Measurements from ENCODE around the gene ROR1.

ROR1 gene

DNA sequence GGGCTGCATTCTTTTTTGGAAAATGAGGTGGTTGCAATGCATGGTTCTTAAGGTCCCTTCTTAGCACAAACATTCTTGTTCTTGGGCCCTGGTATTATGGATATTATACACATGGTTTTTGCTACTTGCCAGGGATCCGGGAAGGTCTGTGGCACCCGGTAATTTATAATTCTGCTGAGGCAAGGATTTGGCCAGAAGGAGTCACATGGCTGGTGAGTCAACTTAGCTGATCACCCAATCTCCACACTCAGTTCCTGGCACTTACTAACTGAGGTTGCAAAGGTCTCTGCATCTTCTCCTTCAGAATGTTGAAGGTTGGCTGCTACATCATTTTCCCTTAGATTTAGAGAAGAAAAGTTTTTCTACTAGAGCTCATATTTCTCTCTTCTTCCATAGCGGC lies 112.5 kb downstream of the ROR1 start:
- H3K27ac Mint-ChIP-seq = peak overlapping the region in 2 of 3 experiments; percentile 29 to 70
- H3K36me3 Mint-ChIP-seq (ENCODE audit: low read depth) = peaks cover 21% of the 10 kb centered on the region
- no peak overlapping the region for H3K4me3 Mint-ChIP-seq
- H3K9me3 Mint-ChIP-seq = no peaks in the 10 kb centered on the region
- peaks cover 39% of the 10 kb centered on the region for H3K4me1 Mint-ChIP-seq
- TF ChIP-seq, protein P1, sequence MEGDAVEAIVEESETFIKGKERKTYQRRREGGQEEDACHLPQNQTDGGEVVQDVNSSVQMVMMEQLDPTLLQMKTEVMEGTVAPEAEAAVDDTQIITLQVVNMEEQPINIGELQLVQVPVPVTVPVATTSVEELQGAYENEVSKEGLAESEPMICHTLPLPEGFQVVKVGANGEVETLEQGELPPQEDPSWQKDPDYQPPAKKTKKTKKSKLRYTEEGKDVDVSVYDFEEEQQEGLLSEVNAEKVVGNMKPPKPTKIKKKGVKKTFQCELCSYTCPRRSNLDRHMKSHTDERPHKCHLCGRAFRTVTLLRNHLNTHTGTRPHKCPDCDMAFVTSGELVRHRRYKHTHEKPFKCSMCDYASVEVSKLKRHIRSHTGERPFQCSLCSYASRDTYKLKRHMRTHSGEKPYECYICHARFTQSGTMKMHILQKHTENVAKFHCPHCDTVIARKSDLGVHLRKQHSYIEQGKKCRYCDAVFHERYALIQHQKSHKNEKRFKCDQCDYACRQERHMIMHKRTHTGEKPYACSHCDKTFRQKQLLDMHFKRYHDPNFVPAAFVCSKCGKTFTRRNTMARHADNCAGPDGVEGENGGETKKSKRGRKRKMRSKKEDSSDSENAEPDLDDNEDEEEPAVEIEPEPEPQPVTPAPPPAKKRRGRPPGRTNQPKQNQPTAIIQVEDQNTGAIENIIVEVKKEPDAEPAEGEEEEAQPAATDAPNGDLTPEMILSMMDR (IDR thresholded peaks at IDR 0.05; ENCODE audit: unreplicated experiment in 3 of 3) = no peak
- no peaks in the 10 kb centered on the region for H3K27me3 Mint-ChIP-seq (ENCODE audit: low read depth)

DNA sequence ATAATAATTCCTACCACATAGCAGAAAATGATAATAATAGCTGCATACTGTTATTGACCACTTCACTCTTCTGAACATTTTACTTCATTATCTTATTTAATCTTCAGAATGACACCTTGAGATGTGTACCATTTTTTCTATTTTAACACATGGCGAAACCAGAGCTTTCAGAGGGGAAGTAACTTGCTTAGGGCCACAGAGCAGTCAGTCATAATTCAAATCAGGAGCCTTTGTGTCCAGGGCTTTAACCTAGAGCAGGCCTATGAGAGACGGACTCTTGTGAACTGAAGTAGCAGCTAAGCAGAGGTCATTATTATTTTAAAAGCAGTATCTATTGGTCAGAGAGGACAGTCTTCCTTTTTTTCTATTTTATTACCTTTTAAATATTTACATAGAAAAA lies 114.0 kb downstream of the ROR1 start:
- Mint-ChIP-seq H3K4me1 (peaks cover 35% of the 10 kb centered on the region), H3K36me3 (ENCODE audit: low read depth) (peaks cover 23% of the 10 kb centered on the region), H3K4me3 (no peak overlapping the region), H3K27ac (no peak overlapping the region), H3K9me3 (no peaks in the 10 kb centered on the region), H3K27me3 (ENCODE audit: low read depth) (no peaks in the 10 kb centered on the region)
- TF ChIP-seq, protein P1 (IDR thresholded peaks at IDR 0.05; ENCODE audit: unreplicated experiment in 3 of 3) = no peak

DNA sequence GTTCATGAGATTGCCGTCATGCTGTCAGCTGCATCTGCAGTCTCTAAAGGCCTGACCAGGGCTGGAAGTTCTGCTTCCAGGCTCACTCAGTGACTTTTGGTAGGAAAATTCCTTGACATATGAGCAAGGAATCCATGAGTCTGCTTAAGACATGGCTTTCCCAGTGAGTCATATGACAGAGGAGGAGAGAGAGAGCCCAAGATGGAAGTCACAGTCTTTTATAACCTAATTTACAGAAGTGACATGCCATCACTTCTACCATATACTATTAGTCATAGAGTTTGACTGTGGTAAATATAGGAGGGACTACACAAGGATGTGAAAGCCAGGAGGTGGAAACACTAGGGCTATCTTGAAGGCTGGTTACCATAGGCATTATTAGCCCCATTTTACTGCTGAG lies 115.2 kb downstream of the ROR1 start:
- Mint-ChIP-seq H3K36me3 (ENCODE audit: low read depth) (peaks cover 23% of the 10 kb centered on the region), H3K4me3 (no peak overlapping the region), H3K27me3 (ENCODE audit: low read depth) (no peaks in the 10 kb centered on the region), H3K27ac (no peak overlapping the region), H3K4me1 (peaks cover 33% of the 10 kb centered on the region), H3K9me3 (no peaks in the 10 kb centered on the region)
- TF ChIP-seq, protein P1 (IDR thresholded peaks at IDR 0.05; ENCODE audit: unreplicated experiment in 3 of 3) = no peak

DNA sequence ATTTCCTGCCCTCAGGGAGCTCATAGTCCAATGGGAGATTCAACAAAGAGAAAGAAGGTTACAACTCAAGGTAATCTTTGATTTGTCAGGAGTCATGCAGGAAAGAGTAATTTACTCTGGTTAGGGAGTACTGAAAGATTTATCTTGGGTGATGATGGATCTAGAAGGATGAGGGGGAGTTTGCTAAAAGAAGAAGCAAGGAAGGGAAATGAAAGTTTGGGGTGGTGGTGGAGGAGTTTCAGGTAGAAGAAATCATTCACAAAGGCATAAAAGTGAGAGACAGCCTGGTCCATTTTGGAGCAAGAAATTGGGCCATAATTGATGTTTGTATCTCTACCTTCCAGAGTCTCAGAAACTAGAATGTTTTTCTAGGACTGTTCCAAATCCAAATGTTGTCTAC lies 116.7 kb downstream of the ROR1 start:
- Mint-ChIP-seq H3K27me3 (ENCODE audit: low read depth) (no peaks in the 10 kb centered on the region), H3K27ac (no peak overlapping the region), H3K36me3 (ENCODE audit: low read depth) (peaks cover 23% of the 10 kb centered on the region), H3K4me3 (no peak overlapping the region), H3K4me1 (peaks cover 27% of the 10 kb centered on the region), H3K9me3 (no peaks in the 10 kb centered on the region)
- TF ChIP-seq, protein P1 (IDR thresholded peaks at IDR 0.05; ENCODE audit: unreplicated experiment in 3 of 3) = no peak

DNA sequence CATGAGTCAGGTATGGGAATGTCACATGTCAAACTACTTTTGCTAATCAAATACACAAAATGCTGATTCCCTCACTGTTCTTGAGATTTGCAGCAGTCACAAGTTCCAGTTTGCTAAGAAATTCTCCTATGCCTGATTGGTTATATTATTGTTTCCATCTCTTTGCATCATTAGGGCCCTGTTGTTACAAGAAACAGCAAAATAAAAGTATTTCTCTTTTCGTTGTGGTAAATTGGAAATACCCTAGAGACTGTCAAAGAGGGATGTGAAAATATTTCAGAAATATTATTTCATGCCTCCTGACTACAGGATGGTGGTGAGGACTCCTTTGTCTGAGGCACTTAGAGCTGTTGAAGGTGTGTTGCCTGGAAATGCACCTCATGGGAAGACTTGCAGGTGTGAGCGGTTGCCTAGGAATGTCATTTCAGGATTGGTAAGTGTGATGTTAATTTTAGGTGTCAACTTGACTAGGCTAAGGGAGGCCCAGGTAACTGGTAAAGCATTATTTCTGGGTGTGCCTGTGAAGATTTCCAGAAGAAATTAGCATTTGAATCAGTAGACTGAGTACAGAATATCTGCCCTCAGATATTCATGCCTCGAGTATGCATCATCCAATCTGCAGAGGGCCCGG lies 117.4 kb downstream of the ROR1 start:
- Mint-ChIP-seq H3K9me3 (no peaks in the 10 kb centered on the region), H3K36me3 (ENCODE audit: low read depth) (peaks cover 23% of the 10 kb centered on the region), H3K4me3 (no peak overlapping the region), H3K4me1 (peaks cover 27% of the 10 kb centered on the region), H3K27ac (no peak overlapping the region), H3K27me3 (ENCODE audit: low read depth) (no peaks in the 10 kb centered on the region)
- TF ChIP-seq, protein P1 (IDR thresholded peaks at IDR 0.05; ENCODE audit: unreplicated experiment in 3 of 3) = no peak
